Measurements from ENCODE around the gene NPDC1. TPM values are rescaled to one million over a fixed set of nuclear protein-coding genes. Genes with fewer than 3 reads are reported as not detected.

Gene NPDC1
- total and polyA plus RNA-seq, 4 donors, result 2.7 to 14.5 (median 7.3) TPM

GRCh38 chr9:137083394-137084004 lies 37.5 kb upstream of the NPDC1 start:
- Histone ChIP-seq H3K36me3 (ENCODE audit: control insufficient read depth in 4 of 4, insufficient read depth in 3 of 4, low read depth in 1 of 4, low read length in 3 of 4) (peaks cover 0 to 2% (median 0%) of the 10 kb centered on the region in 4 donors), H3K9me3 (ENCODE audit: control insufficient read depth in 4 of 4, low read length in 3 of 4) (no peaks in the 10 kb centered on the region), H3K4me1 (ENCODE audit: control insufficient read depth in 4 of 4, insufficient read depth in 4 of 4, low read length in 3 of 4) (peaks cover 6 to 24% (median 13%) of the 10 kb centered on the region in 4 donors), H3K27me3 (ENCODE audit: control insufficient read depth in 4 of 4, insufficient read depth in 4 of 4, low read length in 3 of 4) (peaks cover 0 to 6% (median 3%) of the 10 kb centered on the region in 4 donors), H3K27ac (ENCODE audit: low read depth in 1 of 2, low read length in 2 of 2) (no peak overlapping the region), H3K4me3 (ENCODE audit: low read depth in 1 of 3, low read length in 3 of 3) (no peak overlapping the region), H3K9ac (ENCODE audit: low read depth in 1 of 2, low read length in 2 of 2) (no peak overlapping the region)
- no peak for DNase-seq (ENCODE audit: low spot score)
- TF ChIP-seq EGR1 (IDR thresholded peaks at IDR 0.05; ENCODE audit: low read depth in 2 of 2) (no peak), YY1 (IDR thresholded peaks at IDR 0.05) (no peak), FOXA2 (IDR thresholded peaks at IDR 0.05) (no peak), JUND (IDR thresholded peaks at IDR 0.05) (no peak), HNF4A (conservative IDR thresholded peaks at IDR 0.05) (no peak), TAF1 (conservative IDR thresholded peaks at IDR 0.05) (no peak), CTCF (IDR thresholded peaks at IDR 0.05; ENCODE audit: low read depth, low read length, missing input control) (no peak), REST (IDR thresholded peaks at IDR 0.05) (no peak), FOXA1 (IDR thresholded peaks at IDR 0.05) (no peak)
- TF ChIP-seq, protein P1, sequence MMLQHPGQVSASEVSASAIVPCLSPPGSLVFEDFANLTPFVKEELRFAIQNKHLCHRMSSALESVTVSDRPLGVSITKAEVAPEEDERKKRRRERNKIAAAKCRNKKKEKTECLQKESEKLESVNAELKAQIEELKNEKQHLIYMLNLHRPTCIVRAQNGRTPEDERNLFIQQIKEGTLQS (IDR thresholded peaks at IDR 0.05), result no peak
- WGBS, result 86% methylated on average over 12 of the region's 12 CpGs

DNA sequence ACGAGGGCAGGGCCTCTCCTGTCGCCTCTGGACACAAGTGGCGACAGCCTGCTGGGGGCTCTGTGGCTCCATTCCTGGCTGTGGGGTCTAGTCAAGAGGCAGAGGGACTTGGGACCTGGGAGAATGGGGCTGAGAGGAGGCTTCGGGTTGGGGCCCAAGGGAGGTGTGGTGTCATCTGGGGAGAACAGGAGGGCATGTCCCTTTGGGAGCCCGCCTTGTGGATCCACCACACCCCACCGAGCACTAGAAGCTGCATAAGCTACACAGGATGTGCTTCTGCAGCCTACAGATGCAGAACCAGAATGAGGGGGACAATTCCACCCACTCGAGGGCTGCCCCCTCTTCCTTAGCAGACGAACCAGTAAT lies 36.9 kb upstream of the NPDC1 start:
- DNase-seq (ENCODE audit: low spot score), result no peak
- H3K9me3 ChIP-seq (ENCODE audit: control insufficient read depth in 4 of 4, low read length in 3 of 4), result no peaks in the 10 kb centered on the region
- no peak overlapping the region for H3K27ac ChIP-seq (ENCODE audit: low read depth in 1 of 2, low read length in 2 of 2)
- 83% methylated on average over 8 of the region's 8 CpGs for WGBS
- no peak overlapping the region for H3K9ac ChIP-seq (ENCODE audit: low read depth in 1 of 2, low read length in 2 of 2)
- H3K4me1 ChIP-seq (ENCODE audit: control insufficient read depth in 4 of 4, insufficient read depth in 4 of 4, low read length in 3 of 4), result peaks cover 6 to 28% (median 16%) of the 10 kb centered on the region in 4 donors
- no peak overlapping the region for H3K4me3 ChIP-seq (ENCODE audit: low read depth in 1 of 3, low read length in 3 of 3)
- TF ChIP-seq FOXA1 (IDR thresholded peaks at IDR 0.05), result no peak
- TF ChIP-seq NR2F2 (IDR thresholded peaks at IDR 0.05), result no peak
- no peak for TF ChIP-seq HNF4A (conservative IDR thresholded peaks at IDR 0.05)
- TF ChIP-seq GABPA (IDR thresholded peaks at IDR 0.05 in 1 of 2, conservative IDR thresholded peaks at IDR 0.05 in 1 of 2), result no peak
- TF ChIP-seq REST (IDR thresholded peaks at IDR 0.05), result no peak
- TF ChIP-seq, protein P1 (IDR thresholded peaks at IDR 0.05), result no peak
- TF ChIP-seq HNF4G (IDR thresholded peaks at IDR 0.05), result no peak
- no peak for TF ChIP-seq TAF1 (conservative IDR thresholded peaks at IDR 0.05)
- no peak for TF ChIP-seq SP1 (IDR thresholded peaks at IDR 0.05)
- no peak for TF ChIP-seq MAX (IDR thresholded peaks at IDR 0.05)
- no peak for TF ChIP-seq JUND (IDR thresholded peaks at IDR 0.05)
- TF ChIP-seq RAD21 (IDR thresholded peaks at IDR 0.05), result no peak
- no peak for TF ChIP-seq RXRA (IDR thresholded peaks at IDR 0.05)
- no peak for TF ChIP-seq EGR1 (IDR thresholded peaks at IDR 0.05; ENCODE audit: low read depth in 2 of 2)
- TF ChIP-seq FOXA2 (IDR thresholded peaks at IDR 0.05), result no peak
- TF ChIP-seq CTCF (IDR thresholded peaks at IDR 0.05; ENCODE audit: low read depth, low read length, missing input control), result no peak
- H3K36me3 ChIP-seq (ENCODE audit: control insufficient read depth in 4 of 4, insufficient read depth in 3 of 4, low read depth in 1 of 4, low read length in 3 of 4), result peaks cover 0 to 2% (median 0%) of the 10 kb centered on the region in 4 donors
- H3K27me3 ChIP-seq (ENCODE audit: control insufficient read depth in 4 of 4, insufficient read depth in 4 of 4, low read length in 3 of 4), result peaks cover 0 to 6% (median 3%) of the 10 kb centered on the region in 4 donors
